DOHH2 (cell line): ENCODE data around the gene RNF145.

ENCODE experiments used
- EZH2phosphoT487 ChIP-seq: fragments of 200-600 bp; sonication (generic); IDR thresholded peaks from 2 replicates; pipeline ENCODE4 v1.6.1; 2017; ENCODE audit warnings: borderline replicate concordance, mild to moderate bottlenecking, antibody characterized with exemption, low read length, moderate library complexity, mixed read lengths
- TF ChIP-seq, protein P1 (sequence below): fragments of 200-600 bp; sonication (generic); IDR thresholded peaks from one replicate; pipeline ENCODE4 v1.5.1; 2014; ENCODE audit warnings: antibody characterized with exemption, mild to moderate bottlenecking, low read depth, low read length; ENCODE audit not compliant: poor library complexity, severe bottlenecking

DNA sequence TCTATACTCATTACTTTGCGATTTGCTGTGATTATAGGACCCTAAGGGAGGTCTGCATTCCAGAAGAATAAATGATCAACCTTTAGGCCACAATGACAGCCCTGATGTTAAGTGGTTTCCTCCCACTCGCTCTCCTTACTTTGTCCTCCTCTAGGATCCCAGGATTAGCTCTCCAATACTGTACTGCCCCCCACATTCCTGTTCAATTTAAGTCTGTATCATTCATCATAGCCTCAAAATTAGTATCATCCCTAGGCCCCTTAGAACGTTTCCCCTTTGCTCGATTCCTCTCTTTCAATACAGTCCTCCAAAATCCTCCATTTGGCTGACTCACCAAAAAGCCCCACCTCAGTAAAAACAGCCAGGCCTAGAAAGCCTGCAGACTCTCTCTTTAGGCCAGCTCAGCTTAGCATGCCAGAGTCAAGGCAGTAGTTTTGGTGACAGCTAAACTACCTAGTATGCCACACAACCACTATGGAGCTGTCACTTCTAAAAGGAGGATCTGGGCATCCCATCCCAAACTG is 24.4 kb downstream of the RNF145 start:
- TF ChIP-seq, protein P1, sequence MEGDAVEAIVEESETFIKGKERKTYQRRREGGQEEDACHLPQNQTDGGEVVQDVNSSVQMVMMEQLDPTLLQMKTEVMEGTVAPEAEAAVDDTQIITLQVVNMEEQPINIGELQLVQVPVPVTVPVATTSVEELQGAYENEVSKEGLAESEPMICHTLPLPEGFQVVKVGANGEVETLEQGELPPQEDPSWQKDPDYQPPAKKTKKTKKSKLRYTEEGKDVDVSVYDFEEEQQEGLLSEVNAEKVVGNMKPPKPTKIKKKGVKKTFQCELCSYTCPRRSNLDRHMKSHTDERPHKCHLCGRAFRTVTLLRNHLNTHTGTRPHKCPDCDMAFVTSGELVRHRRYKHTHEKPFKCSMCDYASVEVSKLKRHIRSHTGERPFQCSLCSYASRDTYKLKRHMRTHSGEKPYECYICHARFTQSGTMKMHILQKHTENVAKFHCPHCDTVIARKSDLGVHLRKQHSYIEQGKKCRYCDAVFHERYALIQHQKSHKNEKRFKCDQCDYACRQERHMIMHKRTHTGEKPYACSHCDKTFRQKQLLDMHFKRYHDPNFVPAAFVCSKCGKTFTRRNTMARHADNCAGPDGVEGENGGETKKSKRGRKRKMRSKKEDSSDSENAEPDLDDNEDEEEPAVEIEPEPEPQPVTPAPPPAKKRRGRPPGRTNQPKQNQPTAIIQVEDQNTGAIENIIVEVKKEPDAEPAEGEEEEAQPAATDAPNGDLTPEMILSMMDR, result no peak
- TF ChIP-seq EZH2phosphoT487, result no peak
